Activated naive CD4-positive, alpha-beta T cell treated with anti-CD3 and anti-CD28 coated beads, Interleukin-2, amount 10 ng/mL, durations not matched to agents 7 days and 5 days (primary cell): ENCODE data around the gene TENM4.
"Not testable (repeated sequence)": the region's sequence is repeated elsewhere in the genome, so short reads cannot be mapped to it uniquely, and the experiment has no call there.

Experiments used
- CTCF ChIA-PET: fragments of 350-600 bp; sonication (Branson Sonifier 250); formaldehyde crosslinking; loops from one replicate; lab custom pipeline; 2021; ENCODE audit warnings: antibody characterized with exemption; lab: Charles Lee
- DNase-seq: peaks from one replicate; pipeline ENCODE4 v3.0.0-alpha.2; 2020
- H3K27ac Mint-ChIP-seq: one replicate; pipeline ENCODE4 v1.8.0; 2021; ENCODE audit warnings: mild to moderate bottlenecking, moderate library complexity, mixed read lengths
- H3K27me3 Mint-ChIP-seq: one replicate; pipeline ENCODE4 v1.8.0; 2021; ENCODE audit warnings: mild to moderate bottlenecking, mixed read lengths
- H3K36me3 Mint-ChIP-seq: one replicate; pipeline ENCODE4 v1.8.0; 2021; ENCODE audit warnings: mixed read lengths
- H3K4me1 Mint-ChIP-seq: one replicate; pipeline ENCODE4 v1.8.0; 2021; ENCODE audit warnings: mixed read lengths
- H3K4me3 Mint-ChIP-seq: one replicate; pipeline ENCODE4 v1.8.0; 2021; ENCODE audit warnings: mild to moderate bottlenecking, moderate library complexity, mixed read lengths
- H3K9me3 Mint-ChIP-seq: one replicate; pipeline ENCODE4 v1.8.0; 2021; ENCODE audit warnings: mixed read lengths

Gene TENM4

DNA sequence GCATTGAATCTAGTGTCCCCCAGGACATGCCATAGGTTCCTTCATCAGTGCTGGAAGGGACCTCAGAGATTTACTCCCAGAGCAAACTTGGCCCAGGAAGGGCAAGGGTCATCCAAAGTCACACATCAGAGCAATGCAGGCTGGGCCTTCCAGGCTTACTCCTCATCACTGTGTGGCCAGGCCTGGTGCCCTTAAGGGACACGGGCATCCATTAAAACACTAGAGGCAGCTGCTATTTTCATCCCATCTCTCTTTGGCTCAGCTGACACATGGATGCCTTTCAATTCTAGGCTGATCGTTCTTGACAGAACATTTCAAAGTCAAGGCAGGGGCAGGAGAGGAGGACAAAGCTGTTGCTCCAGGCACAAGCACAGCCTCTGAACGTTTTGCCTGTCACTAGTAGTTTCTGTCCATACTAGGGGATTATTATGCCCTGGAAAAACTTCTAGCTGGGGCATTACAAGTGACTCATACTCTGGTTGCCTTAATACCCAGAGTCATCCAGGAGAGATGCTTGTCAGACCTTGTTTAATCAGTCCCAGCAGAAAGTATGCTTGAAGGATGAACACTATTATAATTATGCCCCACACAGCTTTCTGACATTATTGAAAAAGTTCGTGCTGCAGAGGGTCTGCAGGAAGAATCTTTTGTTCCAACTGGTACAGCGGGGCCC lies 240.3 kb downstream of the TENM4 start:
- CTCF ChIA-PET, result no interaction called here
- Mint-ChIP-seq H3K4me1 (no peaks in the 10 kb centered on the region), H3K27me3 (no peaks in the 10 kb centered on the region), H3K36me3 (no peaks in the 10 kb centered on the region), H3K9me3 (no peaks in the 10 kb centered on the region), H3K4me3 (no peak overlapping the region), H3K27ac (no peak overlapping the region)
- no peak for DNase-seq

DNA sequence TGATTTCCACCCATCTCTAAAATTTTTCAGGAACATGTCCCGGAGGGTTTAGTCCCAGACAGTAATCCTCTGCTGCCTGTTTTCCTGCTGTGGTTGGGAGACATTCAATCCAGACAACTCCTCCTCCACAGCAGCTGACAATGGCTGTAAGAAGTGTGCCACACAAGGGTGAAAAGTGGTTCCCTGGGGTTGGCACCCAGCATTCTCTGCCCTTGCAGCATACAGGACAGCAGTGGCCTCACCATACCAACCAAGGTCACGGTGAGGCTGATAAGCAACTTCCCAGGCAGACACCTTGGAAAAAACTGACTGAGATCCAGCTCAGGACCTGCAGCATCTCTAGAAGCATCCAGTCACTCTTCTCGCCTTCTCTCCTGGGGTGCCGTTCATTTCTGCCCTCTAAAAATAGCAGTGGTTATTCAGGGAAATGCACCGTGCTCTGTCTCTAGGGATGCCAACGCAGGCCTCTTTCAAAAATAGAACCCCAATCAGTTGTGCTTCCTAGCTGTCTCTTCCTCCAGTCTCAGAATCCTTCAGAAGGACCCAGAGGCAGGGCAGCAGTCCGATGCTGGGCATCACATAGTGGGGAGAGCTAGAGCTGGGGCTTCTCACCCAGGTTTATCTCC lies 241.0 kb downstream of the TENM4 start:
- DNase-seq, result no peak
- Mint-ChIP-seq H3K27ac (no peak overlapping the region), H3K4me3 (no peak overlapping the region), H3K4me1 (no peaks in the 10 kb centered on the region), H3K9me3 (no peaks in the 10 kb centered on the region), H3K36me3 (no peaks in the 10 kb centered on the region), H3K27me3 (no peaks in the 10 kb centered on the region)
- CTCF ChIA-PET, result no interaction called here

DNA sequence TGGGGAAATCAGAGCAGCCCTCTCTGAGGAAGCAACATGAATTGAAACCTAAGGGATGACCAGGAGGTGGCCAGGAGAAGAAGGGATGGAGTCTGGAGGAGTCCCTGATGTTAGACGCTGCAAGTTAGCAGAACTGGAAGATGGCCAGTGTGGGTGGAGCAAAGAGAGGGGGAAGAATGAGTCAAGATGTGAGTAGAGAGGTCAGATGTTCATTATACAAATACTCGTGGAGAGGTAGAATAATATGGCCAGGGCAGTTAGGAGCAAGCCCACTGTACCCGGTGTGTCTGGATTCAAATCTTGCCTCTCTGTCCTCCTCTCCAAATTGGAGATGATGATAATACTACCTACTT lies 242.0 kb downstream of the TENM4 start:
- peaks cover 3% of the 10 kb centered on the region for H3K9me3 Mint-ChIP-seq
- H3K27ac Mint-ChIP-seq, result no peak overlapping the region
- DNase-seq, result no peak
- CTCF ChIA-PET, result no interaction called here
- H3K36me3 Mint-ChIP-seq, result no peaks in the 10 kb centered on the region
- H3K4me3 Mint-ChIP-seq, result no peak overlapping the region
- no peaks in the 10 kb centered on the region for H3K4me1 Mint-ChIP-seq
- no peaks in the 10 kb centered on the region for H3K27me3 Mint-ChIP-seq

DNA sequence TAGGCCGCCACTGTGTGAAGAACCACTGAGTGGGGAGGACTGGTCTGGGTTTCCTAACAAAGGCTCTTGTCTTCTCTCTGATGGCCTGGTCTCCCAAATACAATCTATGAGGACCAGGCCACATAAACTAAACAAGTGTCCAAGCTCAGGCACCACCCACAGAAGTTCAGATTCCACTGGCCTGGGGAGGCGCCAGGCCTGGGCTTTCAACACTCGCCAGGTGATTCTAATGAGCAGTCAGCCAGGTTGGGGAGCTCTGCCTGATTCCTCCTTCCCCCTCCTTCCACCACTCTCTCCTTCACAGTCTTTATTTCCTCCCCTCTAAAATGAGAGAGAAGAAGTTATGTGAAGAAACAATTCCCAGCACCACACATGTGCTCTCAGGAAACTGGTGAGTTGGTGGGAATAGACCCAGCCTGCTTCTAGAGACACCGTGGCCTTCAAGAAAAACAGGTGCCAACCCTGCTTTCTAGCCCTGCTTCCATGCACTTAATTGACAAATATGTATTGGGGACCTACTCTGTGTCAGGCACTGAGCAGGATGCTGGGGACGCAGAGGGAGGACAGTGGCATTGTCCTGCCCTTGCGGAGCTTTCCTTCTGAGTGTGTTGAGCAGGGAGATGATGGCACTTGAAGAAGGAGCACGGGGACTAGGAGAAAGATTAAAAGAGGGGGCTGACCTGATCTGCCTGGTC lies 242.5 kb downstream of the TENM4 start:
- no peaks in the 10 kb centered on the region for H3K36me3 Mint-ChIP-seq
- no peaks in the 10 kb centered on the region for H3K4me1 Mint-ChIP-seq
- CTCF ChIA-PET, result no interaction called here
- peaks cover 5% of the 10 kb centered on the region for H3K9me3 Mint-ChIP-seq
- no peak overlapping the region for H3K4me3 Mint-ChIP-seq
- H3K27me3 Mint-ChIP-seq, result no peaks in the 10 kb centered on the region
- no peak for DNase-seq
- H3K27ac Mint-ChIP-seq, result no peak overlapping the region

- no peaks in the 10 kb centered on the region for H3K4me1 Mint-ChIP-seq
- no peaks in the 10 kb centered on the region for H3K27me3 Mint-ChIP-seq
- CTCF ChIA-PET, result no interaction called here
- H3K27ac Mint-ChIP-seq, result no peak overlapping the region
- H3K9me3 Mint-ChIP-seq, result peaks cover 5% of the 10 kb centered on the region
- no peak for DNase-seq
- H3K36me3 Mint-ChIP-seq, result no peaks in the 10 kb centered on the region
- no peak overlapping the region for H3K4me3 Mint-ChIP-seq
Measured at GRCh38 chr11:79196950-79197349, 243.9 kb downstream of the TENM4 start.

DNA sequence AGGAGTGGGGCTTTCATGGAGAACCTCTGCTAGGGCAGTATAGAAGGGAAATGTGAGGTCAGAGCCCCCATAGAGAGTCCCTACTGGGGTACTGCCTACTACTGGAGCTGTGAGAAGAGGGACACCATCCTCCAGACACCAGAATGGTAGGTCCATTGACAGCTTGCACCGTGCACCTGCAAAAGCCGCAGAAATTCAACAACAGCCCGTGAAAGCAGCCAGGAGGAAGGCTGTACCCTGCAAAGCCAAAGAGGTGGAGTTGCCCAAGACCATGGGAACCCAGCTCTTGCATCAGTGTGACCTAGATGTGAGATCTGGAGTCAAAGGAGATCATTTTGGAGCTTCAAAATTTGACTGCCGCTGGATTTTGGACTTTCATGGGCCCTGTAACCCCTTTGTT lies 245.6 kb downstream of the TENM4 start:
- H3K27me3 Mint-ChIP-seq, result no peaks in the 10 kb centered on the region
- H3K9me3 Mint-ChIP-seq, result peaks cover 5% of the 10 kb centered on the region
- DNase-seq, result no peak
- H3K36me3 Mint-ChIP-seq, result no peaks in the 10 kb centered on the region
- H3K4me1 Mint-ChIP-seq, result no peaks in the 10 kb centered on the region
- no peak overlapping the region for H3K4me3 Mint-ChIP-seq
- H3K27ac Mint-ChIP-seq, result no peak overlapping the region
- CTCF ChIA-PET, result no interaction called here

GRCh38 chr11:79193663-79194310 lies 247.0 kb downstream of the TENM4 start:
- Mint-ChIP-seq H3K4me1 (no peaks in the 10 kb centered on the region), H3K9me3 (peaks cover 5% of the 10 kb centered on the region), H3K36me3 (no peaks in the 10 kb centered on the region), H3K27ac (no peak overlapping the region), H3K27me3 (no peaks in the 10 kb centered on the region), H3K4me3 (no peak overlapping the region)
- CTCF ChIA-PET, result no interaction called here
- no peak for DNase-seq

DNA sequence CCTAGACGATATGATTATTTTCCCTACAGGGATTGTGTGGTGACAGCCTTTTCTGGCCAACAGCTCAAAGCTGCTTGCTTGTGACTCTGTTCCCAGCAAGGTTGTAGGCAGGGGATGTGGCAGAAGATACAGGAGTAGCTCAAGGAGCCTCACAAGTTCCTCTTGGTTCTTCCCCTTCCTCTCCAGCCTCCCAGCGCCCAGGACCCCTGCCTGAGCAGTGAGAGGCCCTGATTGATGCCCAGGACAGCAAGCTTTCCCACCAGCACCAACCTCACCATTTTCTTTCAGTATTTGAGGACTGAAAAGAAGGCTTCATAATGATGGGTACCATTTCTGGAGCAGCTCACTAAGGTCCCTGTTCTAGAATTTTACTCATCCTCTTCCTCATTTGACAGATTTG lies 248.0 kb downstream of the TENM4 start:
- Mint-ChIP-seq H3K27me3 (peaks cover 5% of the 10 kb centered on the region), H3K4me3 (no peak overlapping the region), H3K27ac (no peak overlapping the region), H3K4me1 (no peaks in the 10 kb centered on the region), H3K36me3 (no peaks in the 10 kb centered on the region), H3K9me3 (peaks cover 5% of the 10 kb centered on the region)
- DNase-seq, result no peak
- CTCF ChIA-PET, result no interaction called here

DNA sequence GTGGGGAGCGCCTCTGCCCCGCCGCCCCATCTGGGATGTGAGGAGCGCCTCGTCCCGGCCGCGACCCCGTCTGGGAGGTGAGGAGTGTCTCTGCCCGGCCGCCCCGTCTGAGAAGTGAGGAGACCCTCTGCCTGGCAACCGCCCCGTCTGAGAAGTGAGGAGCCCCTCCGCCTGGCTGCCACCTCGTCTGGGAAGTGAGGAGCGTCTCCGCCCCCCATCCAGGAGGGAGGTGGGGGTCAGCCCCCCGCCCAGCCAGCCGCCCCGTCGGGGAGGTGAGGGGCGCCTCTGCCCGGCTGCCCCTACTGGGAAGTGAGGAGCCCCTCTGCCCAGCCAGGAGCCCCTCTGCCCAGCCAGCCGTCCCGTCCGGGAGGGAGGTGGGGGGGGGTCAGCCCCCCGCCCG lies 249.1 kb downstream of the TENM4 start:
- DNase-seq, H3K4me1 Mint-ChIP-seq, H3K4me3 Mint-ChIP-seq, H3K9me3 Mint-ChIP-seq, H3K27me3 Mint-ChIP-seq, H3K36me3 Mint-ChIP-seq, H3K27ac Mint-ChIP-seq, CTCF ChIA-PET: not testable (repeated sequence)

DNA sequence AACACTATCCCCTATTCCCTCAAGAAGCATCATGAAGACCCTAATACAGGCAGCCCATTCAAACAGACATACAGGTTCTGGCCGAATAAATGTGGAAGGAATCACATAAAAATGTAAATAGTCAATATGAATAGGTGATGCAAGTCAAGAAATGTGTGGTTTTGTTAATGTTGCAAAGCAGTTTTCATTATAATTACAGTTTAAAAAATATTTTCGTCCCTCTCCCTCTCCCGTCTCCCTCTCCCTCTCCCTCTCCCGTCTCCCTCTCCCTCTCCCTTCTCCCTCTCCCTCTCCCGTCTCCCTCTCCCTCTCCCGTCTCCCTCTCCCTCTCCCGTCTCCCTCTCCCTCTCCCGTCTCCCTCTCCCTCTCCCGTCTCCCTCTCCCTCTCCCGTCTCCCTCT lies 250.3 kb downstream of the TENM4 start:
- H3K4me3 Mint-ChIP-seq, CTCF ChIA-PET, H3K36me3 Mint-ChIP-seq: not testable (repeated sequence)

GRCh38 chr11:79189601-79190000 lies 251.2 kb downstream of the TENM4 start:
- peaks cover 5% of the 10 kb centered on the region for H3K27me3 Mint-ChIP-seq

More for the DNA sequence above, 250.3 kb downstream of the TENM4 start:
- H3K27me3 Mint-ChIP-seq, DNase-seq, H3K9me3 Mint-ChIP-seq, H3K27ac Mint-ChIP-seq, H3K4me1 Mint-ChIP-seq: not testable (repeated sequence)

GRCh38 chr11:79189055-79189454 lies 251.8 kb downstream of the TENM4 start:
- no peaks in the 10 kb centered on the region for H3K36me3 Mint-ChIP-seq
- H3K9me3 Mint-ChIP-seq, result peaks cover 3% of the 10 kb centered on the region
- CTCF ChIA-PET, result no interaction called here
- H3K4me3 Mint-ChIP-seq, result no peak overlapping the region
- H3K4me1 Mint-ChIP-seq, result no peaks in the 10 kb centered on the region
- no peak overlapping the region for H3K27ac Mint-ChIP-seq
- H3K27me3 Mint-ChIP-seq, result peaks cover 5% of the 10 kb centered on the region
- no peak for DNase-seq

More at GRCh38 chr11:79189601-79190000, 251.2 kb downstream of the TENM4 start:
- no peak for DNase-seq
- Mint-ChIP-seq H3K4me1 (no peaks in the 10 kb centered on the region), H3K36me3 (no peaks in the 10 kb centered on the region), H3K9me3 (peaks cover 5% of the 10 kb centered on the region), H3K27ac (no peak overlapping the region), H3K4me3 (no peak overlapping the region)
- CTCF ChIA-PET, result no interaction called here

DNA sequence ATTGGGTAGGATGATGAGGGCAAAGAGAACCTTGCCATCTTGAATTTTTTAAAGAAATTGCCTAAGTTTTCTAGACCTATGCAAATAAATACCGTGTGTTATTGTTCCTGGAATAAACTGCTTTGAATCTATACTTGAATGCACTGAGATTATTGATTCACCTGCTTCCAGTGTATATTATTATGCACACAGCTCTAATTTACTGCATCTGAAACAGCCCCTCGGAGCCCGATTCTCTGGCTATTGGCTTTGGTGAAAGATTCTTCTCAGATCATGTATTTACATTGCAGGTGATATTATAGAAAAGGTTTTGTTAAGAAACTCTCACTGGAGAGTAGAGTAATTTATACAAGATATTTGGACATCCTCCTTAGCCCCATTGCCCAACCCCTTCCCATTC lies 254.2 kb downstream of the TENM4 start:
- H3K4me1 Mint-ChIP-seq, result no peaks in the 10 kb centered on the region
- CTCF ChIA-PET, result no interaction called here
- no peaks in the 10 kb centered on the region for H3K9me3 Mint-ChIP-seq
- H3K36me3 Mint-ChIP-seq, result no peaks in the 10 kb centered on the region
- no peak overlapping the region for H3K27ac Mint-ChIP-seq
- peaks cover 5% of the 10 kb centered on the region for H3K27me3 Mint-ChIP-seq
- no peak for DNase-seq
- no peak overlapping the region for H3K4me3 Mint-ChIP-seq

GRCh38 chr11:79185351-79185750 lies 255.5 kb downstream of the TENM4 start:
- peaks cover 5% of the 10 kb centered on the region for H3K27me3 Mint-ChIP-seq
- H3K36me3 Mint-ChIP-seq, result no peaks in the 10 kb centered on the region
- CTCF ChIA-PET, result no interaction called here
- no peaks in the 10 kb centered on the region for H3K9me3 Mint-ChIP-seq
- no peak for DNase-seq
- no peaks in the 10 kb centered on the region for H3K4me1 Mint-ChIP-seq
- H3K27ac Mint-ChIP-seq, result no peak overlapping the region
- no peak overlapping the region for H3K4me3 Mint-ChIP-seq

- Mint-ChIP-seq H3K4me3 (no peak overlapping the region), H3K4me1 (no peaks in the 10 kb centered on the region), H3K36me3 (no peaks in the 10 kb centered on the region), H3K27me3 (peaks cover 5% of the 10 kb centered on the region), H3K27ac (no peak overlapping the region), H3K9me3 (no peaks in the 10 kb centered on the region)
- CTCF ChIA-PET, result no interaction called here
- no peak for DNase-seq
Measured at GRCh38 chr11:79184285-79184684, 256.5 kb downstream of the TENM4 start.
